AG09319 (cell line): ENCODE measurements around the gene CRYBG2.

ENCODE experiments used
- DNase-seq: peaks from one replicate; pipeline ENCODE4 v3.0.0-alpha.2; 2010; ENCODE audit warnings: low read depth; ENCODE audit errors: extremely low read depth
- CTCF ChIP-seq: IDR thresholded peaks from 2 replicates; pipeline ENCODE4 v1.5.1; 2011; ENCODE audit warnings: low read depth, mild to moderate bottlenecking, inconsistent platforms, low read length, moderate library complexity

Gene CRYBG2

GRCh38 chr1:26359981-26360806 is 6.3 kb upstream of the CRYBG2 start:
- no peak for TF ChIP-seq CTCF
- DNase-seq: no peak

- no peak for TF ChIP-seq CTCF
- DNase-seq: no peak
These were observed 4.8 kb upstream of the CRYBG2 start for GRCh38 chr1:26358411-26359384.

GRCh38 chr1:26357121-26357602 is 3.2 kb upstream of the CRYBG2 start:
- TF ChIP-seq CTCF: no peak
- DNase-seq: no peak

- no peak for TF ChIP-seq CTCF
- DNase-seq: no peak
These were observed 2.2 kb upstream of the CRYBG2 start for GRCh38 chr1:26356106-26356505.

- no peak for DNase-seq
- TF ChIP-seq CTCF: no peak
These were observed 1.0 kb upstream of the CRYBG2 start for GRCh38 chr1:26354972-26355371.

- DNase-seq: no peak
- no peak for TF ChIP-seq CTCF
These were observed 595 bp downstream of the CRYBG2 start for GRCh38 chr1:26353210-26353859.
